IMR-90 (cell line): ENCODE measurements around the gene RAB23. TPM values are rescaled to one million over a fixed set of nuclear protein-coding genes. Genes with fewer than 3 reads are reported as not detected.
A peak's percentile ranks its signal among the peaks of the same experiment; 100 is the strongest.

Source experiments
- ATAC-seq: fragments of 200-7000 bp; cut with Tn5 transposase; 2 replicates; pipeline ENCODE4 v1.9.1; 2020; ENCODE audit warnings: low read depth, mild to moderate bottlenecking, moderate library complexity
- BruUV-seq: library from RNA; stranded (reverse); fragments of 400-500 nt; replicated peaks from 2 replicates; lab custom pipeline; 2021; lab: Mats Ljungman, UMichigan
- CTCF ChIA-PET: fragments of 300-600 bp; formaldehyde crosslinking; extraction: SDS; loops from one replicate; lab custom pipeline; 2021; ENCODE audit warnings: antibody characterized with exemption; lab: Yijun Ruan, JAX
- POLR2A ChIA-PET: fragments of 300-600 bp; sonication (Branson Sonifier 250); formaldehyde crosslinking; loops from one replicate; lab custom pipeline; 2022; ENCODE audit warnings: antibody characterized with exemption; ENCODE audit not compliant: unreplicated experiment; lab: Charles Lee
- DNase-seq: peaks from one replicate; pipeline ENCODE4 v3.0.0; 2013
- H2AFZ ChIP-seq: replicated peaks from 2 replicates; pipeline ENCODE3; 2013; ENCODE audit warnings: low read length, mild to moderate bottlenecking; ENCODE audit not compliant: poor library complexity
- H2AK5ac ChIP-seq: 2 replicates; pipeline ENCODE4 v1.6.1; 2013; ENCODE audit warnings: low read depth, low read length, inconsistent platforms
- H2AK9ac ChIP-seq: replicated peaks from 2 replicates; pipeline ENCODE3; 2013; ENCODE audit warnings: mild to moderate bottlenecking, low read depth, low read length, moderate library complexity; ENCODE audit not compliant: poor library complexity
- H2BK120ac ChIP-seq: 2 replicates; pipeline ENCODE4 v1.6.1; 2013; ENCODE audit warnings: low read depth, low read length, inconsistent platforms
- H2BK15ac ChIP-seq: 3 replicates; pipeline ENCODE4 v1.6.1; 2013; ENCODE audit warnings: low read depth, low read length, inconsistent platforms
- H2BK20ac ChIP-seq: 2 replicates; pipeline ENCODE4 v1.6.1; 2013; ENCODE audit warnings: low read depth, mild to moderate bottlenecking, inconsistent platforms, low read length, moderate library complexity
- H2BK5ac ChIP-seq: 2 replicates; pipeline ENCODE4 v1.6.1; 2013; ENCODE audit warnings: mild to moderate bottlenecking, low read depth, low read length, inconsistent platforms; ENCODE audit not compliant: poor library complexity, severe bottlenecking
- H3K14ac ChIP-seq: replicated peaks from 2 replicates; pipeline ENCODE4 v1.6.1; 2013; ENCODE audit warnings: low read depth, low read length, inconsistent platforms
- H3K18ac ChIP-seq: 2 replicates; pipeline ENCODE4 v1.6.1; 2013; ENCODE audit warnings: low read depth, low read length, control low read depth
- H3K23ac ChIP-seq: 2 replicates; pipeline ENCODE4 v1.6.1; 2013; ENCODE audit warnings: low read depth, low read length, inconsistent platforms
- H3K27ac ChIP-seq: 2 replicates; pipeline ENCODE4 v1.5.1; 2013; ENCODE audit warnings: mild to moderate bottlenecking, control low read depth, low read length; ENCODE audit not compliant: insufficient read depth
- H3K27me3 ChIP-seq: 2 replicates; pipeline ENCODE4 v1.6.1; 2013; ENCODE audit warnings: low read length; ENCODE audit not compliant: control insufficient read depth, insufficient read depth
- H3K36me3 ChIP-seq: 2 replicates; pipeline ENCODE4 v1.6.1; 2013; ENCODE audit warnings: low read length, mixed read lengths; ENCODE audit not compliant: control insufficient read depth, insufficient read depth
- H3K4ac ChIP-seq: 2 replicates; pipeline ENCODE4 v1.6.1; 2013; ENCODE audit warnings: low read depth, low read length, inconsistent platforms
- H3K4me1 ChIP-seq: 2 replicates; pipeline ENCODE4 v1.6.1; 2013; ENCODE audit warnings: low read length, mixed read lengths; ENCODE audit not compliant: control insufficient read depth, insufficient read depth
- H3K4me2 ChIP-seq: 2 replicates; pipeline ENCODE4 v1.6.1; 2013; ENCODE audit warnings: low read depth, mild to moderate bottlenecking, control low read depth, low read length, moderate library complexity
- H3K4me3 ChIP-seq: 2 replicates; pipeline ENCODE4 v1.5.1; 2013; ENCODE audit warnings: low read depth, mild to moderate bottlenecking, control low read depth, low read length, moderate library complexity; ENCODE audit not compliant: insufficient read depth
- H3K56ac ChIP-seq: 2 replicates; pipeline ENCODE4 v1.6.1; 2013; ENCODE audit warnings: low read length, inconsistent platforms; ENCODE audit not compliant: insufficient read depth; ENCODE audit errors: extremely low read depth
- H3K79me1 ChIP-seq, 2 experiments: 2 replicates each; pipeline ENCODE4 v1.6.1; 2013; ENCODE audit warnings: low read length in 2 of 2, inconsistent platforms in 1 of 2, low read depth in 1 of 2
- H3K9ac ChIP-seq: 2 replicates; pipeline ENCODE4 v1.6.1; 2013; ENCODE audit warnings: low read depth, low read length, control low read depth
- H3K9me1 ChIP-seq: 2 replicates; pipeline ENCODE4 v1.6.1; 2013; ENCODE audit warnings: low read length, inconsistent platforms; ENCODE audit not compliant: insufficient read depth
- H3K9me3 ChIP-seq: 2 replicates; pipeline ENCODE4 v1.6.1; 2013; ENCODE audit warnings: low read length; ENCODE audit not compliant: control insufficient read depth, insufficient read depth
- H4K20me1 ChIP-seq: 2 replicates; pipeline ENCODE4 v1.6.1; 2013; ENCODE audit warnings: low read length, inconsistent platforms; ENCODE audit not compliant: insufficient read depth
- H4K5ac ChIP-seq: 2 replicates; pipeline ENCODE4 v1.6.1; 2013; ENCODE audit warnings: mild to moderate bottlenecking, low read depth, low read length, control low read depth
- H4K8ac ChIP-seq, 2 experiments: 2 replicates each; pipeline ENCODE4 v1.6.1; 2013; ENCODE audit warnings: low read depth in 2 of 2, low read length in 2 of 2, control low read depth in 1 of 2, inconsistent platforms in 1 of 2
- H4K91ac ChIP-seq: 2 replicates; pipeline ENCODE4 v1.6.1; 2013; ENCODE audit warnings: low read depth, low read length, inconsistent platforms; ENCODE audit not compliant: insufficient read depth
- BHLHE40 ChIP-seq: fragments of 150-350 bp; IDR thresholded peaks from 2 replicates; pipeline ENCODE4 v1.6.1; 2016; ENCODE audit warnings: mild to moderate bottlenecking, low read depth, low read length
- CEBPB ChIP-seq: IDR thresholded peaks from 2 replicates; pipeline ENCODE4 v1.6.1; 2012; ENCODE audit warnings: low read depth, low read length, improper control_type of control experiment
- CHD1 ChIP-seq: IDR thresholded peaks from 2 replicates; pipeline ENCODE4 v1.6.1; 2012; ENCODE audit warnings: low read depth, low read length, improper control_type of control experiment
- ELK1 ChIP-seq: fragments of 150-350 bp; IDR thresholded peaks from 2 replicates; pipeline ENCODE4 v1.6.1; 2016; ENCODE audit warnings: low read depth, mild to moderate bottlenecking, low read length, moderate library complexity, borderline replicate concordance
- FOS ChIP-seq: fragments of 150-350 bp; IDR thresholded peaks from 2 replicates; pipeline ENCODE4 v1.6.1; 2016; ENCODE audit warnings: low read depth, low read length
- MAFK ChIP-seq: IDR thresholded peaks from 2 replicates; pipeline ENCODE4 v1.6.1; 2012; ENCODE audit warnings: low read depth, low read length, improper control_type of control experiment
- MAZ ChIP-seq: IDR thresholded peaks from 2 replicates; pipeline ENCODE4 v1.6.1; 2012; ENCODE audit warnings: low read depth, mild to moderate bottlenecking, low read length, improper control_type of control experiment, moderate library complexity, borderline replicate concordance
- MXI1 ChIP-seq: IDR thresholded peaks from 2 replicates; pipeline ENCODE4 v1.6.1; 2012; ENCODE audit warnings: low read depth, mild to moderate bottlenecking, low read length, moderate library complexity, borderline replicate concordance
- NFE2L2 ChIP-seq: fragments of 150-350 bp; IDR thresholded peaks from 2 replicates; pipeline ENCODE4 v1.6.1; 2016; ENCODE audit warnings: low read depth, mild to moderate bottlenecking, low read length
- POLR2A ChIP-seq: IDR thresholded peaks from 2 replicates; pipeline ENCODE4 v1.6.1; 2012; ENCODE audit warnings: mild to moderate bottlenecking, low read depth, low read length
- RAD21 ChIP-seq: IDR thresholded peaks from 2 replicates; pipeline ENCODE4 v1.6.1; 2012; ENCODE audit warnings: low read length, improper control_type of control experiment
- RCOR1 ChIP-seq: IDR thresholded peaks from 2 replicates; pipeline ENCODE4 v1.6.1; 2012; ENCODE audit warnings: mild to moderate bottlenecking, low read length, improper control_type of control experiment; ENCODE audit not compliant: insufficient replicate concordance
- RFX5 ChIP-seq: IDR thresholded peaks from 2 replicates; pipeline ENCODE4 v1.8.0; 2012; ENCODE audit warnings: low read depth, mild to moderate bottlenecking, low read length, moderate library complexity
- SMC3 ChIP-seq: fragments of 150-350 bp; IDR thresholded peaks from 2 replicates; pipeline ENCODE4 v1.6.1; 2016; ENCODE audit warnings: low read depth, mild to moderate bottlenecking, antibody characterized with exemption, low read length, moderate library complexity
- USF2 ChIP-seq: fragments of 150-350 bp; IDR thresholded peaks from 2 replicates; pipeline ENCODE4 v1.6.1; 2017; ENCODE audit warnings: mild to moderate bottlenecking, antibody characterized with exemption, low read length, low read depth
- WGBS, 2 experiments: methylation state at CpG; one replicate each; pipeline versions ENCODE4 v1.1.5 to v1.1.7; 2013; ENCODE audit warnings: missing lambda C conversion rate in 2 of 2; ENCODE audit not compliant: insufficient read length in 1 of 2; ENCODE audit errors: extremely low coverage in 2 of 2; 5-methylcytosine and 5-hydroxymethylcytosine counted together
- dilution Hi-C: fragments of 300-500 bp; cut with HindIII; formaldehyde crosslinking; loops from one replicate; pipeline ENCODE4 v1.14.3; 2018; ENCODE audit warnings: low sequenced_read_pairs; ENCODE audit not compliant: unreplicated experiment
- in situ Hi-C: fragments of 300-500 bp; cut with MboI; formaldehyde crosslinking; loops from 3 replicates; pipeline ENCODE4 v1.14.3; 2019; ENCODE audit warnings: low sequenced_read_pairs, inconsistent platforms, mixed read lengths
- intact Hi-C: fragments of 100-400 bp; cut with micrococcal nuclease; formaldehyde crosslinking; loops from 2 replicates; pipeline ENCODE4 v1.10.0; 2022
- polyA plus RNA-seq, 3 experiments: library from polyadenylated mRNA; depleted of rRNA; stranded (reverse); fragments of >200 nt; gene quantifications; 2 replicates each; pipeline ENCODE4 v1.2.3, GENCODE V29; 2012; ENCODE audit warnings: low replicate concordance in 1 of 3
- total RNA-seq: library from RNA; depleted of rRNA; stranded (reverse); fragments of >200 nt; gene quantifications from 2 replicates; pipeline ENCODE4 v1.2.3, GENCODE V29; 2012

RAB23 gene
- total and polyA plus RNA-seq, 2 of the 4 experiments (the other 2 are of a cell fraction), result 10.8 to 13.3 TPM

- Histone ChIP-seq H2AK5ac (peak overlapping the region; percentile 96), H3K4ac (peak overlapping the region; percentile 99), H2AFZ (peak overlapping the region; percentile 6), H3K4me1 (peaks cover 29% of the 10 kb centered on the region), H2BK15ac (peak overlapping the region; percentile 95), H4K20me1 (no peaks in the 10 kb centered on the region), H3K9me3 (no peaks in the 10 kb centered on the region), H3K27me3 (no peaks in the 10 kb centered on the region), H3K9me1 (peaks cover 13% of the 10 kb centered on the region), H2BK20ac (peak overlapping the region; percentile 97), H3K27ac (peak overlapping the region; percentile 88), H3K4me2 (peak overlapping the region; percentile 47), H4K91ac (peak overlapping the region; percentile 97), H4K8ac (peak overlapping the region; percentile 89 to 97), H3K18ac (peak overlapping the region; percentile 97), H3K9ac (peak overlapping the region; percentile 77), H3K56ac (peak overlapping the region; percentile 76), H2BK120ac (peak overlapping the region; percentile 87), H3K23ac (peak overlapping the region; percentile 93; the same call in 1 of the 2 replicates), H3K79me1 (peaks cover 12 to 42% of the 10 kb centered on the region in 2 experiments; a peak in 3 of 4 replicates), H3K14ac (peak overlapping the region; percentile 97), H2BK5ac (peak overlapping the region; percentile 94), H4K5ac (peak overlapping the region; percentile 72), H3K36me3 (no peaks in the 10 kb centered on the region), H2AK9ac (peak overlapping the region; percentile 75), H3K4me3 (no peak overlapping the region)
- ATAC-seq, result peak; percentile 67
- ChIA-PET CTCF (interaction anchor here (0.6 to 1.4 kb wide), 4 partner anchors 18 to 54 kb away, joined by 3 read pairs; no protein-coding TSS in a partner anchor), POLR2A (no interaction called here)
- WGBS, 2 experiments, result 17% methylated on average over 1 of the region's 3 CpGs; no CpG with 5 or more reads in 1 of the 2 experiments
- dilution Hi-C loops (no loop called here), in situ Hi-C loops (no loop called here), intact Hi-C loops (no loop called here)
- BruUV-seq, result no TSS peak
- peak; percentile 98 for DNase-seq
- no peak for TF ChIP-seq POLR2A
- no peak for TF ChIP-seq ELK1
- TF ChIP-seq RFX5, result no peak
- TF ChIP-seq MAZ, result no peak
- no peak for TF ChIP-seq CEBPB
- no peak for TF ChIP-seq RAD21
- peak; percentile 25; the same call in 1 of the 2 replicates for TF ChIP-seq FOS
- TF ChIP-seq BHLHE40, result no peak
- no peak for TF ChIP-seq CHD1
- no peak; the same call in 1 of the 2 replicates for TF ChIP-seq MXI1
- peak; percentile 28; the same call in 1 of the 2 replicates for TF ChIP-seq MAFK
- TF ChIP-seq USF2, result no peak
- peak; percentile 87 for TF ChIP-seq NFE2L2
- TF ChIP-seq RCOR1, result no peak
- no peak for TF ChIP-seq SMC3
These were observed 41.0 kb upstream of the RAB23 start for GRCh38 chr6:57262901-57263694.
